Aorta (tissue), 5 donors: ENCODE measurements around the gene TCEA2. TPM values are rescaled to one million over a fixed set of nuclear protein-coding genes. Genes with fewer than 3 reads are reported as not detected.

Source experiments
- ATAC-seq: fragments of 200-7000 bp; cut with Tn5 transposase; one replicate; pipeline ENCODE4 v1.9.1; 2022; ENCODE audit warnings: moderate library complexity; ENCODE audit not compliant: low FRiP score
- DNase-seq, 2 donors: peaks; one replicate each; pipeline ENCODE4 v3.0.0-alpha.2; 2020
- H3K27ac ChIP-seq, 2 donors: one replicate each; pipeline ENCODE4 v1.5.1; 2013; ENCODE audit warnings: low read length in 2 of 2, mild to moderate bottlenecking in 2 of 2, moderate library complexity in 2 of 2, control low read depth in 1 of 2, inconsistent platforms in 1 of 2, low read depth in 1 of 2
- H3K27me3 ChIP-seq, 2 donors: one replicate each; pipeline ENCODE4 v1.6.1; 2013; ENCODE audit warnings: control low read depth in 1 of 2, low read length in 1 of 2, mild to moderate bottlenecking in 1 of 2, moderate library complexity in 1 of 2; ENCODE audit not compliant: insufficient read depth in 2 of 2, control insufficient read depth in 1 of 2
- H3K36me3 ChIP-seq, 2 donors: one replicate each; pipeline ENCODE4 v1.6.1; 2013; ENCODE audit warnings: control low read depth in 1 of 2, low read length in 1 of 2, mild to moderate bottlenecking in 1 of 2; ENCODE audit not compliant: insufficient read depth in 2 of 2, control insufficient read depth in 1 of 2
- H3K4me1 ChIP-seq, 2 donors: one replicate each; pipeline ENCODE4 v1.6.1; 2013; ENCODE audit warnings: low read length in 2 of 2, control low read depth in 1 of 2, mild to moderate bottlenecking in 1 of 2, moderate library complexity in 1 of 2; ENCODE audit not compliant: insufficient read depth in 2 of 2, control insufficient read depth in 1 of 2
- H3K4me3 ChIP-seq, 2 donors: one replicate each; pipeline ENCODE4 v1.5.1; 2013; ENCODE audit warnings: low read length in 2 of 2, control low read depth in 1 of 2, mild to moderate bottlenecking in 1 of 2
- H3K9me3 ChIP-seq: one replicate; pipeline ENCODE4 v1.6.1; 2013; ENCODE audit warnings: mild to moderate bottlenecking, low read length; ENCODE audit not compliant: control insufficient read depth
- WGBS, 2 donors: extraction: QIAGEN DNeasy Blood & Tissue Kit; methylation state at CpG; one replicate each; pipeline ENCODE4 v1.1.7; 2013; 5-methylcytosine and 5-hydroxymethylcytosine counted together
- intact Hi-C, 2 donors: fragments of 100-400 bp; cut with DNase I; formaldehyde crosslinking; loops; one replicate each; pipeline versions ENCODE4 v1.14.2 to v1.15.0; 2022
- polyA plus RNA-seq, 2 donors: library from polyadenylated mRNA; stranded (reverse); fragments of 200-250 nt; gene quantifications; one replicate each; pipeline ENCODE4 v1.2.3, GENCODE V29; 2013
- total RNA-seq, 2 donors: library from RNA; stranded (reverse); fragmentation: NEBNext Ultra II Directional; extraction: Animal tissue kit (Norgen Biotek cat#: 25700); gene quantifications; one replicate each; pipeline ENCODE4 v1.2.1, GENCODE V29; 2021
- donor health status: healthy with polysubstance abuse.
- donor health status: Bipolar disorder and iron deficiency.
- donor health status: DM: no; HTN: no; CAD: no.
- donor health status: DM: no; HTN: no; CAD: no.
- donor health status: DM: yes; HTN: yes; CAD: no.

The TCEA2 gene
- total and polyA plus RNA-seq, 4 donors: 26.2 to 80.1 (median 58.3) TPM

GRCh38 chr20:64106435-64106961 is 43.5 kb downstream of the TCEA2 start:
- Histone ChIP-seq H3K36me3 (no peaks in the 10 kb centered on the region), H3K9me3 (no peaks in the 10 kb centered on the region), H3K27me3 (no peaks in the 10 kb centered on the region), H3K4me3 (no peak overlapping the region), H3K27ac (no peak overlapping the region), H3K4me1 (no peaks in the 10 kb centered on the region)
- peak; percentile 32 to 70 for DNase-seq
- intact Hi-C loops: no loop called here
- 85 to 88% methylated on average over 28 of the region's 28 CpGs for WGBS, 2 donors
- ATAC-seq: no peak

GRCh38 chr20:64106981-64107735 is 44.2 kb downstream of the TCEA2 start, which contains the start of gene NPBWR2:
Gene NPBWR2 (minus strand): TSS chr20:64107565. CDS start chr20:64106831, 734 bp downstream.
- no peaks in the 10 kb centered on the region for H3K4me1 ChIP-seq
- no peak within 1 kb of the TSS for H3K4me3 ChIP-seq
- H3K27ac ChIP-seq: no peak within 1 kb of the TSS
- DNase-seq (peak; percentile 33 to 60), ATAC-seq (no peak)
- intact Hi-C loops: no loop called here
- H3K9me3 ChIP-seq: no peaks in the 10 kb centered on the region
- H3K36me3 ChIP-seq: no peaks in the 10 kb centered on the region
- WGBS, 2 donors: 57% methylated on average over 22 of the region's 22 CpGs
- H3K27me3 ChIP-seq: no peaks in the 10 kb centered on the region

GRCh38 chr20:64107736-64108457 is 44.9 kb downstream of the TCEA2 start:
- no peak overlapping the region for H3K4me3 ChIP-seq
- no peak overlapping the region for H3K27ac ChIP-seq
- intact Hi-C loops: no loop called here
- no peaks in the 10 kb centered on the region for H3K27me3 ChIP-seq
- H3K4me1 ChIP-seq: no peaks in the 10 kb centered on the region
- 53 to 59% methylated on average over 19 of the region's 19 CpGs for WGBS, 2 donors
- H3K36me3 ChIP-seq: no peaks in the 10 kb centered on the region
- peak; percentile 30 to 68 for DNase-seq
- no peaks in the 10 kb centered on the region for H3K9me3 ChIP-seq
- ATAC-seq: no peak

- H3K27me3 ChIP-seq: no peaks in the 10 kb centered on the region
- no peaks in the 10 kb centered on the region for H3K36me3 ChIP-seq
- H3K4me1 ChIP-seq: no peaks in the 10 kb centered on the region
- intact Hi-C loops: no loop called here
- 83 to 85% methylated on average over 26 of the region's 26 CpGs for WGBS, 2 donors
- no peak overlapping the region for H3K4me3 ChIP-seq
- no peaks in the 10 kb centered on the region for H3K9me3 ChIP-seq
- ATAC-seq (no peak), DNase-seq (peak; percentile 36 to 51)
- no peak overlapping the region for H3K27ac ChIP-seq
These were observed 46.0 kb downstream of the TCEA2 start for GRCh38 chr20:64108731-64109681.

- intact Hi-C loops: no loop called here
- Histone ChIP-seq H3K27ac (no peak overlapping the region), H3K4me3 (no peak overlapping the region), H3K27me3 (no peaks in the 10 kb centered on the region), H3K36me3 (no peaks in the 10 kb centered on the region), H3K9me3 (no peaks in the 10 kb centered on the region), H3K4me1 (no peaks in the 10 kb centered on the region)
- DNase-seq: peak; percentile 30 to 59
- WGBS, 2 donors: 75 to 76% methylated on average over 16 of the region's 16 CpGs
- no peak for ATAC-seq
These were observed 46.9 kb downstream of the TCEA2 start for GRCh38 chr20:64109831-64110391.

GRCh38 chr20:64110411-64111068 is 47.5 kb downstream of the TCEA2 start:
- 91 to 95% methylated on average over 10 of the region's 10 CpGs for WGBS, 2 donors
- peak; percentile 27 to 73 for DNase-seq

GRCh38 chr20:64111841-64112641 is 49.0 kb downstream of the TCEA2 start:
- intact Hi-C loops: no loop called here
- Histone ChIP-seq H3K27me3 (no peaks in the 10 kb centered on the region), H3K4me1 (no peaks in the 10 kb centered on the region), H3K9me3 (no peaks in the 10 kb centered on the region), H3K4me3 (no peak overlapping the region), H3K36me3 (no peaks in the 10 kb centered on the region), H3K27ac (no peak overlapping the region)
- peak; percentile 33 to 47 for DNase-seq
- WGBS, 2 donors: 83 to 86% methylated on average over 19 of the region's 19 CpGs
- no peak for ATAC-seq

More at GRCh38 chr20:64110411-64111068, 47.5 kb downstream of the TCEA2 start:
- Histone ChIP-seq H3K27ac (no peak overlapping the region), H3K4me3 (no peak overlapping the region), H3K36me3 (no peaks in the 10 kb centered on the region), H3K9me3 (no peaks in the 10 kb centered on the region), H3K27me3 (no peaks in the 10 kb centered on the region), H3K4me1 (no peaks in the 10 kb centered on the region)
- intact Hi-C loops: no loop called here
- ATAC-seq: no peak
